ENCODE data around the gene SIL1.

GRCh38 chr5:138926688-138927448 lies 271.3 kb downstream of the SIL1 start:
- TF ChIP-seq USF2 (IDR thresholded peaks at IDR 0.05; ENCODE audit: low read depth, low read length) (no peak), RCOR1 (IDR thresholded peaks at IDR 0.05; ENCODE audit: insufficient replicate concordance, low read length) (no peak), CEBPB (IDR thresholded peaks at IDR 0.05; ENCODE audit: low read depth, low read length) (no peak), POLR2A (IDR thresholded peaks at IDR 0.05; ENCODE audit: low read depth, low read length) (no peak), MXI1 (IDR thresholded peaks at IDR 0.05; ENCODE audit: borderline replicate concordance, low read depth, low read length) (no peak), RFX5 (IDR thresholded peaks at IDR 0.05; ENCODE audit: low read depth, low read length) (no peak), MAFK (IDR thresholded peaks at IDR 0.05; ENCODE audit: low read depth, low read length) (no peak), FOS (IDR thresholded peaks at IDR 0.05; ENCODE audit: low read depth, low read length) (no peak), RAD21 (IDR thresholded peaks at IDR 0.05; ENCODE audit: low read length) (no peak), BHLHE40 (IDR thresholded peaks at IDR 0.05; ENCODE audit: low read depth, low read length) (no peak)
- TF ChIP-seq, protein P1, sequence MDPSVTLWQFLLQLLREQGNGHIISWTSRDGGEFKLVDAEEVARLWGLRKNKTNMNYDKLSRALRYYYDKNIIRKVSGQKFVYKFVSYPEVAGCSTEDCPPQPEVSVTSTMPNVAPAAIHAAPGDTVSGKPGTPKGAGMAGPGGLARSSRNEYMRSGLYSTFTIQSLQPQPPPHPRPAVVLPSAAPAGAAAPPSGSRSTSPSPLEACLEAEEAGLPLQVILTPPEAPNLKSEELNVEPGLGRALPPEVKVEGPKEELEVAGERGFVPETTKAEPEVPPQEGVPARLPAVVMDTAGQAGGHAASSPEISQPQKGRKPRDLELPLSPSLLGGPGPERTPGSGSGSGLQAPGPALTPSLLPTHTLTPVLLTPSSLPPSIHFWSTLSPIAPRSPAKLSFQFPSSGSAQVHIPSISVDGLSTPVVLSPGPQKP (IDR thresholded peaks at IDR 0.05; ENCODE audit: borderline replicate concordance, low read depth, low read length): no peak
- TF ChIP-seq, protein P2, sequence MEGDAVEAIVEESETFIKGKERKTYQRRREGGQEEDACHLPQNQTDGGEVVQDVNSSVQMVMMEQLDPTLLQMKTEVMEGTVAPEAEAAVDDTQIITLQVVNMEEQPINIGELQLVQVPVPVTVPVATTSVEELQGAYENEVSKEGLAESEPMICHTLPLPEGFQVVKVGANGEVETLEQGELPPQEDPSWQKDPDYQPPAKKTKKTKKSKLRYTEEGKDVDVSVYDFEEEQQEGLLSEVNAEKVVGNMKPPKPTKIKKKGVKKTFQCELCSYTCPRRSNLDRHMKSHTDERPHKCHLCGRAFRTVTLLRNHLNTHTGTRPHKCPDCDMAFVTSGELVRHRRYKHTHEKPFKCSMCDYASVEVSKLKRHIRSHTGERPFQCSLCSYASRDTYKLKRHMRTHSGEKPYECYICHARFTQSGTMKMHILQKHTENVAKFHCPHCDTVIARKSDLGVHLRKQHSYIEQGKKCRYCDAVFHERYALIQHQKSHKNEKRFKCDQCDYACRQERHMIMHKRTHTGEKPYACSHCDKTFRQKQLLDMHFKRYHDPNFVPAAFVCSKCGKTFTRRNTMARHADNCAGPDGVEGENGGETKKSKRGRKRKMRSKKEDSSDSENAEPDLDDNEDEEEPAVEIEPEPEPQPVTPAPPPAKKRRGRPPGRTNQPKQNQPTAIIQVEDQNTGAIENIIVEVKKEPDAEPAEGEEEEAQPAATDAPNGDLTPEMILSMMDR (conservative IDR thresholded peaks at IDR 0.05; ENCODE audit: low read depth, low read length): no peak
